ENCODE measurements around the gene EXO1.

DNA sequence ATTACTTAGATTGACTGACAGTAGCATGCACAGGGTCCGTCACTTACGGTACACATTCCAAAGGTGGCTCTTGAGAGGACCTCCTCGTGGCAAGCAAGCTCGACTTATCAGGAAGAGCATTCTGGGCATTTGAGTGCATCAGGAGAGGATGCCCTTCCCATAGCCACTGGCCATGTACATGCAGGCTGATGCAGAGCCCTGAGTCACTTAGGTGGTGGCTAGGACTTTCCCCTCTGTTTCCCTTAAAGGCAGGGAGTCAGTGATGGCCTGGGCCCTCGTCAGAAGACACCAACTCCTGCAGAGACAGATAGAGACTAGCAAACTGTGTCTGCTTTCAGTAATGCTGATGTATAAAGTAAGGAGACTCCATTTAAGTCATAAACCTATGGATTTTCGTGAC, 12.9 kb downstream of the EXO1 start:
- TF ChIP-seq CTCF (IDR thresholded peaks at IDR 0.05; ENCODE audit: poor library complexity) (no peak), EZH2phosphoT487 (IDR thresholded peaks at IDR 0.05; ENCODE audit: low read depth, severe bottlenecking, unreplicated experiment) (no peak), EZH2 (IDR thresholded peaks at IDR 0.05; ENCODE audit: borderline replicate concordance) (no peak)
